CD4-positive, alpha-beta T cell (primary cell): ENCODE results near the gene PARL. TPM values are rescaled to one million over a fixed set of nuclear protein-coding genes. Genes with fewer than 3 reads are reported as not detected.

Experiments used
- ATAC-seq: fragments of 200-7000 bp; cut with Tn5 transposase; one replicate; pipeline ENCODE4 v1.10.0; 2022; ENCODE audit warnings: mild to moderate bottlenecking; ENCODE audit not compliant: poor library complexity
- CTCF ChIA-PET: fragments of 350-600 bp; sonication (Branson Sonifier 250); formaldehyde crosslinking; loops from one replicate; lab custom pipeline; 2021; ENCODE audit warnings: antibody characterized with exemption, inconsistent platforms; lab: Charles Lee
- POLR2A ChIA-PET: fragments of 350-600 bp; sonication (Branson Sonifier 250); formaldehyde crosslinking; loops from one replicate; lab custom pipeline; 2021; ENCODE audit warnings: antibody characterized with exemption, inconsistent platforms; lab: Charles Lee
- DNase-seq, 14 experiments: peaks; one replicate each; pipeline ENCODE4 v3.0.0-alpha.2; 2013 to 2020; ENCODE audit warnings: mixed read lengths in 2 of 14
- H3K27ac ChIP-seq, 2 donors: one replicate each; pipeline versions ENCODE4 v1.5.1 to v1.7.0; 2013; ENCODE audit warnings: low read length in 2 of 2, low read depth in 1 of 2, mild to moderate bottlenecking in 1 of 2
- H3K27me3 ChIP-seq, 2 experiments: 1 replicate in 1 of 2; 2 replicates in 1 of 2; pipeline versions ENCODE4 v1.6.1 to v1.7.0; 2013; ENCODE audit warnings: low read length in 2 of 2, control low read depth in 1 of 2, mild to moderate bottlenecking in 1 of 2, moderate library complexity in 1 of 2; ENCODE audit not compliant: insufficient read depth in 2 of 2, control insufficient read depth in 1 of 2
- H3K36me3 ChIP-seq: one replicate; pipeline ENCODE4 v1.6.1; 2013; ENCODE audit warnings: low read length, control low read depth; ENCODE audit not compliant: insufficient read depth
- H3K4me1 ChIP-seq: one replicate; pipeline ENCODE4 v1.6.1; 2013; ENCODE audit warnings: low read length, control low read depth; ENCODE audit not compliant: insufficient read depth
- H3K4me3 ChIP-seq: one replicate; pipeline ENCODE4 v1.5.1; 2013; ENCODE audit warnings: mild to moderate bottlenecking, low read length, moderate library complexity
- H3K9me3 ChIP-seq, 2 experiments: 1 replicate in 1 of 2; 2 replicates in 1 of 2; pipeline versions ENCODE4 v1.6.1 to v1.7.0; 2013; ENCODE audit warnings: low read length in 2 of 2, mild to moderate bottlenecking in 2 of 2, control low read depth in 1 of 2, moderate library complexity in 1 of 2; ENCODE audit not compliant: control insufficient read depth in 1 of 2, insufficient read depth in 1 of 2
- H3K27ac Mint-ChIP-seq: one replicate; pipeline ENCODE4 v1.8.0; 2020; ENCODE audit warnings: mixed read lengths
- H3K27me3 Mint-ChIP-seq: one replicate; pipeline ENCODE4 v1.8.0; 2021; ENCODE audit warnings: mixed read lengths
- H3K36me3 Mint-ChIP-seq: one replicate; pipeline ENCODE4 v1.8.0; 2021; ENCODE audit warnings: low read depth, mixed read lengths
- H3K4me1 Mint-ChIP-seq: one replicate; pipeline ENCODE4 v1.8.0; 2021; ENCODE audit warnings: low read depth, mixed read lengths
- H3K4me3 Mint-ChIP-seq: one replicate; pipeline ENCODE4 v1.8.0; 2020; ENCODE audit warnings: mild to moderate bottlenecking, mixed read lengths
- H3K9me3 Mint-ChIP-seq: one replicate; pipeline ENCODE4 v1.8.0; 2020; ENCODE audit warnings: mixed read lengths
- intact Hi-C, 2 experiments: fragments of 100-400 bp; cut with DNase I in 1 of 2; cut with micrococcal nuclease in 1 of 2; formaldehyde crosslinking; loops; one replicate each; pipeline versions ENCODE4 v1.15.1 to v1.9.0; 2023 to 2025; cut with DNase I, micrococcal nuclease
- total RNA-seq, 174 experiments: library from RNA in 2 of 174; stranded (reverse) in 2 of 174; gene quantifications; one replicate each; pipeline ENCODE4 v1.2.3 and lab custom pipeline; 2021 to 2026
- TF ChIP-seq, protein P1 (sequence below): fragments of 200-600 bp; IDR thresholded peaks from one replicate; pipeline ENCODE4 v1.8.0; 2022; ENCODE audit warnings: antibody characterized with exemption, mild to moderate bottlenecking

Gene PARL
- total RNA-seq, 2 experiments from 2014 or later = 36.9 to 40.0 TPM

DNA sequence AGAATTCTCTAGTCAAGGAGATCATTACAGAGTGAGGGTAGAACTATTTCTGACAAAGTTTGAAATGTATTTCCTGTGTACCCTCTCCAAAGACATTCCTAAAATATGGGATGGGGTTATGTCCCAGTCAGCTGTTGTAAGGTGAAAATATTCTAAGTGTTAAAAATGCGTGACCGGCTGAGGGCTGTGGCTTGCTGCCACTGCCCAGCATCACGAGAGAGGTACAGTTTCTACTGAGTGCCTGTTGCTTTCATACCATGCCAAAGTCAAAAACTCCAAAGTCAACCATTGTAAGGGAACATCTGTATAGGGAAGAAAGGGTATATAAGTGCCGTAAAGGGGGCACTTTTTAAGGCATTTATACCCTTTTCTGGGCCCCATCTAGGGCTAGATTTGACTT is 90.2 kb downstream of the PARL start:
- TF ChIP-seq, protein P1, sequence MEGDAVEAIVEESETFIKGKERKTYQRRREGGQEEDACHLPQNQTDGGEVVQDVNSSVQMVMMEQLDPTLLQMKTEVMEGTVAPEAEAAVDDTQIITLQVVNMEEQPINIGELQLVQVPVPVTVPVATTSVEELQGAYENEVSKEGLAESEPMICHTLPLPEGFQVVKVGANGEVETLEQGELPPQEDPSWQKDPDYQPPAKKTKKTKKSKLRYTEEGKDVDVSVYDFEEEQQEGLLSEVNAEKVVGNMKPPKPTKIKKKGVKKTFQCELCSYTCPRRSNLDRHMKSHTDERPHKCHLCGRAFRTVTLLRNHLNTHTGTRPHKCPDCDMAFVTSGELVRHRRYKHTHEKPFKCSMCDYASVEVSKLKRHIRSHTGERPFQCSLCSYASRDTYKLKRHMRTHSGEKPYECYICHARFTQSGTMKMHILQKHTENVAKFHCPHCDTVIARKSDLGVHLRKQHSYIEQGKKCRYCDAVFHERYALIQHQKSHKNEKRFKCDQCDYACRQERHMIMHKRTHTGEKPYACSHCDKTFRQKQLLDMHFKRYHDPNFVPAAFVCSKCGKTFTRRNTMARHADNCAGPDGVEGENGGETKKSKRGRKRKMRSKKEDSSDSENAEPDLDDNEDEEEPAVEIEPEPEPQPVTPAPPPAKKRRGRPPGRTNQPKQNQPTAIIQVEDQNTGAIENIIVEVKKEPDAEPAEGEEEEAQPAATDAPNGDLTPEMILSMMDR = no peak
- intact Hi-C loops = no loop called here
- DNase-seq = no peak
- Histone ChIP-seq H3K4me1 (no peaks in the 10 kb centered on the region), H3K4me3 (no peak overlapping the region), H3K27me3 (no peaks in the 10 kb centered on the region), H3K36me3 (peaks cover 65% of the 10 kb centered on the region), H3K27ac (no peak overlapping the region), H3K9me3 (no peaks in the 10 kb centered on the region)
- Mint-ChIP-seq H3K4me3 (no peak overlapping the region), H3K27me3 (no peaks in the 10 kb centered on the region), H3K4me1 (peaks cover 6% of the 10 kb centered on the region), H3K36me3 (peaks cover 79% of the 10 kb centered on the region), H3K9me3 (no peaks in the 10 kb centered on the region), H3K27ac (no peak overlapping the region)
- ChIA-PET CTCF (no interaction called here), POLR2A (no interaction called here)
- ATAC-seq = no peak

DNA sequence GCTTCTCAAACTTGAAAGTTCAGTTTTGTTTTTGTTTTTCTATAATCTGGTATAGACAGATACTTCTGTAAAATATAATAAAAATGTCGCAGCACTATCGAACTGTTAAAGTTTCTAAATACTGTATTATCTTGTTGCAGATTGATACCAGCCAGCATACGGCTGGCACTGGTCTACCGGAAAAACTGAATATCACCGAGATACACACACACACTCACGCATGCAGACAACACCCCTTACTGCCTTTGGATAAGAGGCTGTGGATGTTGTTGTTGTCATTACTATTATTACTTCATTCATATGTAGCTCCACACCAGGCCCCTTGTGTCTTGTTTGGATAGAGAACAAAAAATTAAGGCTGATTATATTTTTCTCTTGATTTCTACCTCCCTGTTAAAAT is 91.7 kb downstream of the PARL start:
- H3K27ac Mint-ChIP-seq = no peak overlapping the region
- Histone ChIP-seq H3K4me3 (no peak overlapping the region), H3K9me3 (no peaks in the 10 kb centered on the region), H3K27me3 (no peaks in the 10 kb centered on the region), H3K36me3 (peaks cover 56% of the 10 kb centered on the region), H3K4me1 (no peaks in the 10 kb centered on the region), H3K27ac (no peak overlapping the region)
- ChIA-PET POLR2A (no interaction called here), CTCF (no interaction called here)
- no peaks in the 10 kb centered on the region for H3K27me3 Mint-ChIP-seq
- peaks cover 77% of the 10 kb centered on the region for H3K36me3 Mint-ChIP-seq
- intact Hi-C loops = no loop called here
- peaks cover 13% of the 10 kb centered on the region for H3K4me1 Mint-ChIP-seq
- H3K4me3 Mint-ChIP-seq = no peak overlapping the region
- no peaks in the 10 kb centered on the region for H3K9me3 Mint-ChIP-seq
- TF ChIP-seq, protein P1 = no peak
- DNase-seq = no peak
- ATAC-seq = no peak

- no peak for DNase-seq
- peaks cover 13% of the 10 kb centered on the region for H3K4me1 Mint-ChIP-seq
- H3K27ac ChIP-seq = no peak overlapping the region
- ChIA-PET CTCF (no interaction called here), POLR2A (no interaction called here)
- ATAC-seq = no peak
- H3K4me3 Mint-ChIP-seq = no peak overlapping the region
- H3K27me3 ChIP-seq = no peaks in the 10 kb centered on the region
- H3K4me3 ChIP-seq = no peak overlapping the region
- no peak overlapping the region for H3K27ac Mint-ChIP-seq
- H3K4me1 ChIP-seq = no peaks in the 10 kb centered on the region
- no peaks in the 10 kb centered on the region for H3K9me3 ChIP-seq
- intact Hi-C loops = no loop called here
- TF ChIP-seq, protein P1 = no peak
- peaks cover 63% of the 10 kb centered on the region for H3K36me3 ChIP-seq
- H3K9me3 Mint-ChIP-seq = no peaks in the 10 kb centered on the region
- H3K36me3 Mint-ChIP-seq = peaks cover 84% of the 10 kb centered on the region
- no peaks in the 10 kb centered on the region for H3K27me3 Mint-ChIP-seq
Observed at GRCh38 chr3:183790700-183791099, 94.0 kb downstream of the PARL start.
